ENCODE results near the gene LTA4H. TPM values are rescaled to one million over a fixed set of nuclear protein-coding genes. Genes with fewer than 3 reads are reported as not detected.

LTA4H gene
- polyA plus RNA-seq, 4 donors, result 74.6 to 195 (median 86.4) TPM

- no peak overlapping the region for H3K27ac ChIP-seq (ENCODE audit: low read depth in 1 of 3, low read length in 2 of 3)
- H3K27me3 ChIP-seq (ENCODE audit: control insufficient read depth in 3 of 3, insufficient read depth in 3 of 3, low read length in 3 of 3), result peaks cover 0 to 4% (median 0%) of the 10 kb centered on the region in 3 donors
- H3K4me3 ChIP-seq (ENCODE audit: low read depth in 1 of 3, low read length in 3 of 3), result no peak overlapping the region
- peaks cover 0 to 6% of the 10 kb centered on the region in 2 donors for H3K9me3 ChIP-seq (ENCODE audit: control insufficient read depth in 2 of 2, insufficient read depth in 1 of 2, low read depth in 1 of 2, low read length in 1 of 2)
- no peaks in the 10 kb centered on the region for H3K4me1 ChIP-seq (ENCODE audit: control insufficient read depth in 3 of 3, insufficient read depth in 2 of 3, low read depth in 1 of 3, low read length in 2 of 3)
- peaks cover 0 to 4% (median 0%) of the 10 kb centered on the region in 3 donors for H3K36me3 ChIP-seq (ENCODE audit: control insufficient read depth in 3 of 3, insufficient read depth in 2 of 3, low read depth in 1 of 3, low read length in 3 of 3)
- whole genome bisulfite sequencing, 3 donors, result 71 to 82% (median 81%) methylated on average over 14 of the region's 14 CpGs
- no peak for FAIRE-seq
- no peak for DNase-seq
These were observed 48.5 kb downstream of the LTA4H start for GRCh38 chr12:95986635-95987570.

DNA sequence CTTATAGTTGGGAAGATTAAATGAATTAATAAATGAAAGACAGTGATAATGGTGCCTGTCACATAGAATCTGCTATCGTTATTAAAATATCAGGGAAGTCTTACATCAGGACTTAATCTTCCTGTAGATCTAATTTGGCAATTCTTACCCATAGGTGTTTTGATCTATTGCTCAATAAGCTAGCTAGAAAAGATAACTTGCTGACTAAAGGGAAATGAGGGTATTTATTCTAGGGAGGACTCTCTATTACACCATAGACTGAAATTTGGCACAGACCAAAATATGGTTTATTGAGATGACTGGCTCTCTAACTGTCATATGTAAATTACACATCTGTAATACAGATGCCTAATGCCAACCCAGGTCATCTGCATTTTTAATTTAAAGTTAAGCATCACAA lies 50.7 kb downstream of the LTA4H start:
- no peak overlapping the region for H3K4me3 ChIP-seq (ENCODE audit: low read depth in 1 of 3, low read length in 3 of 3)
- H3K36me3 ChIP-seq (ENCODE audit: control insufficient read depth in 3 of 3, insufficient read depth in 2 of 3, low read depth in 1 of 3, low read length in 3 of 3), result no peaks in the 10 kb centered on the region
- FAIRE-seq (no peak), DNase-seq (no peak)
- WGBS, 3 donors, result 88 to 100% (median 95%) methylated on average over 1 of the region's 1 CpG
- H3K4me1 ChIP-seq (ENCODE audit: control insufficient read depth in 3 of 3, insufficient read depth in 2 of 3, low read depth in 1 of 3, low read length in 2 of 3), result peaks cover 0 to 4% (median 0%) of the 10 kb centered on the region in 3 donors
- peaks cover 0 to 4% (median 0%) of the 10 kb centered on the region in 3 donors for H3K27me3 ChIP-seq (ENCODE audit: control insufficient read depth in 3 of 3, insufficient read depth in 3 of 3, low read length in 3 of 3)
- no peaks in the 10 kb centered on the region for H3K9me3 ChIP-seq (ENCODE audit: control insufficient read depth in 2 of 2, insufficient read depth in 1 of 2, low read depth in 1 of 2, low read length in 1 of 2)
- H3K27ac ChIP-seq (ENCODE audit: low read depth in 1 of 3, low read length in 2 of 3), result no peak overlapping the region

DNA sequence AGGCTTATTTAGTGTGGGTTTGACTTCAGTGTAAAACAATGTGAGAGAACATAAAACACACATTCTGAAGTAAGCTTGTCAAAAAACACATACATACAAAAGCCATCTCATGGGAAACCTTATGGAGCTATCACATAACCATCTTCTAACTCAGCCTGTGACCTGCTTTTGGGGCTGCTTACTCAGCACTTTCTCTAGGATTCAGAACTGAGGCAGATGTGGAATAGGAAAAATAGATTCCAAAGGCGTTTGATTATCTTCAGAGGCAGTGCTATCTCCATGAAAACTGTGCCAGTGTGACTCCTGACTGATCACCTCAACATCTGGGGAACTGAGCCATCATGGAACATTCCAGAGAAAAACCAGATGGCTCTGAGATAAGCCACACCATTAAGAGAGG lies 52.8 kb downstream of the LTA4H start:
- Histone ChIP-seq H3K4me3 (ENCODE audit: low read depth in 1 of 3, low read length in 3 of 3) (no peak overlapping the region), H3K36me3 (ENCODE audit: control insufficient read depth in 3 of 3, insufficient read depth in 2 of 3, low read depth in 1 of 3, low read length in 3 of 3) (no peaks in the 10 kb centered on the region), H3K27me3 (ENCODE audit: control insufficient read depth in 3 of 3, insufficient read depth in 3 of 3, low read length in 3 of 3) (no peaks in the 10 kb centered on the region), H3K4me1 (ENCODE audit: control insufficient read depth in 3 of 3, insufficient read depth in 2 of 3, low read depth in 1 of 3, low read length in 2 of 3) (peaks cover 0 to 4% (median 0%) of the 10 kb centered on the region in 3 donors), H3K9me3 (ENCODE audit: control insufficient read depth in 2 of 2, insufficient read depth in 1 of 2, low read depth in 1 of 2, low read length in 1 of 2) (no peaks in the 10 kb centered on the region), H3K27ac (ENCODE audit: low read depth in 1 of 3, low read length in 2 of 3) (no peak overlapping the region)
- WGBS, 3 donors, result 76 to 82% (median 77%) methylated on average over 1 of the region's 1 CpG
- DNase-seq (no peak), FAIRE-seq (no peak)

DNA sequence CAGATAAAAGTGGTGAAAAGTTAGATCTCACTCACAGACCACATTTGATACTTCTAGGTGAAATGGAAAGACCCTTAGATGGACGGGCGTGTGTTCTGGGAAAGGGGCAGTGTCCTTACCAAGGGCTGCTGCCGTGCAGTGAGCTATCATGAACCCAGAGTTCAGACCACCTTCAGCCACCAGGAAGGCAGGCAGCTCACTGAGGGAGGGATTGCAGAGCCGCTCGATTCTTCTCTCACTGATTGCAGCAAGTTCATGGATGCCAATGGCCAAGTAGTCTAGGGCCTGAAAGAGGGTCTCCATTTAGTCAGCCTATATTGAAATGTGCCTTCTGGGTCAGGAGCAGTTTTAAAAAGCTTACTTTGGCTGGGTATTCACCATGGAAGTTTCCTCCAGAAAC lies 55.0 kb downstream of the LTA4H start:
- Histone ChIP-seq H3K36me3 (ENCODE audit: control insufficient read depth in 3 of 3, insufficient read depth in 2 of 3, low read depth in 1 of 3, low read length in 3 of 3) (peaks cover 0 to 3% (median 0%) of the 10 kb centered on the region in 3 donors), H3K27me3 (ENCODE audit: control insufficient read depth in 3 of 3, insufficient read depth in 3 of 3, low read length in 3 of 3) (no peaks in the 10 kb centered on the region), H3K9me3 (ENCODE audit: control insufficient read depth in 2 of 2, insufficient read depth in 1 of 2, low read depth in 1 of 2, low read length in 1 of 2) (no peaks in the 10 kb centered on the region), H3K27ac (ENCODE audit: low read depth in 1 of 3, low read length in 2 of 3) (peak overlapping the region in 1 of 3 donors; percentile 16), H3K4me1 (ENCODE audit: control insufficient read depth in 3 of 3, insufficient read depth in 2 of 3, low read depth in 1 of 3, low read length in 2 of 3) (peaks cover 0 to 4% (median 0%) of the 10 kb centered on the region in 3 donors), H3K4me3 (ENCODE audit: low read depth in 1 of 3, low read length in 3 of 3) (no peak overlapping the region)
- DNase-seq, result no peak
- no peak for FAIRE-seq
- WGBS, 3 donors, result 92 to 96% (median 92%) methylated on average over 5 of the region's 5 CpGs

DNA sequence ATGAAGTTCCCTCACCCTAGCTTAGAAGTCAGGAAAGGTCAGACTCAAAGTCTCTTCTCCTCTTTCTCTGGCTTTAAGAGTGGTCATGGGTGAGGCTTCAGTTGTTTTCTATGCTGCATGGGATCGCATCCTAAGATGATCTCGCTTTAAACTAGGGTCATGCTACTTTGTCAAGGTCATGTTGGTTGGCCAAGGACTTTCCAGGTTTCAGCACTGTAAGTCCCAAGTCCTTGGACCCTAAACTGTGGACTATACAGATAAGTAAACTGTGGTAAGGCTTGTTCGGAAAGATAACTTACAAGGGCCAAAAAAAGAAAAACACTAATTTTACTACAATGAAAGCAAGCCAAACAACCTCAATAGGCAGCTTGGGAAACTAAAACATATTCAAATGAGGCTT lies 56.6 kb downstream of the LTA4H start:
- 80 to 88% (median 84%) methylated on average over 3 of the region's 3 CpGs for whole genome bisulfite sequencing, 3 donors
- Histone ChIP-seq H3K27ac (ENCODE audit: low read depth in 1 of 3, low read length in 2 of 3) (no peak overlapping the region), H3K9me3 (ENCODE audit: control insufficient read depth in 2 of 2, insufficient read depth in 1 of 2, low read depth in 1 of 2, low read length in 1 of 2) (no peaks in the 10 kb centered on the region), H3K4me1 (ENCODE audit: control insufficient read depth in 3 of 3, insufficient read depth in 2 of 3, low read depth in 1 of 3, low read length in 2 of 3) (peaks cover 0 to 14% (median 0%) of the 10 kb centered on the region in 3 donors), H3K4me3 (ENCODE audit: low read depth in 1 of 3, low read length in 3 of 3) (no peak overlapping the region), H3K36me3 (ENCODE audit: control insufficient read depth in 3 of 3, insufficient read depth in 2 of 3, low read depth in 1 of 3, low read length in 3 of 3) (peaks cover 0 to 3% (median 0%) of the 10 kb centered on the region in 3 donors), H3K27me3 (ENCODE audit: control insufficient read depth in 3 of 3, insufficient read depth in 3 of 3, low read length in 3 of 3) (no peaks in the 10 kb centered on the region)
- DNase-seq (no peak), FAIRE-seq (no peak)

GRCh38 chr12:95978351-95978750 lies 57.0 kb downstream of the LTA4H start:
- H3K27me3 ChIP-seq (ENCODE audit: control insufficient read depth in 3 of 3, insufficient read depth in 3 of 3, low read length in 3 of 3), result no peaks in the 10 kb centered on the region
- 88 to 94% (median 93%) methylated on average over 5 of the region's 5 CpGs for WGBS, 3 donors
- no peaks in the 10 kb centered on the region for H3K9me3 ChIP-seq (ENCODE audit: control insufficient read depth in 2 of 2, insufficient read depth in 1 of 2, low read depth in 1 of 2, low read length in 1 of 2)
- H3K27ac ChIP-seq (ENCODE audit: low read depth in 1 of 3, low read length in 2 of 3), result no peak overlapping the region
- H3K4me3 ChIP-seq (ENCODE audit: low read depth in 1 of 3, low read length in 3 of 3), result no peak overlapping the region
- DNase-seq (no peak), FAIRE-seq (no peak)
- H3K36me3 ChIP-seq (ENCODE audit: control insufficient read depth in 3 of 3, insufficient read depth in 2 of 3, low read depth in 1 of 3, low read length in 3 of 3), result peaks cover 0 to 3% (median 0%) of the 10 kb centered on the region in 3 donors
- peaks cover 0 to 14% (median 0%) of the 10 kb centered on the region in 3 donors for H3K4me1 ChIP-seq (ENCODE audit: control insufficient read depth in 3 of 3, insufficient read depth in 2 of 3, low read depth in 1 of 3, low read length in 2 of 3)

GRCh38 chr12:95977764-95978305 lies 57.6 kb downstream of the LTA4H start:
- Histone ChIP-seq H3K4me3 (ENCODE audit: low read depth in 1 of 3, low read length in 3 of 3) (no peak overlapping the region), H3K27me3 (ENCODE audit: control insufficient read depth in 3 of 3, insufficient read depth in 3 of 3, low read length in 3 of 3) (no peaks in the 10 kb centered on the region), H3K9me3 (ENCODE audit: control insufficient read depth in 2 of 2, insufficient read depth in 1 of 2, low read depth in 1 of 2, low read length in 1 of 2) (no peaks in the 10 kb centered on the region), H3K36me3 (ENCODE audit: control insufficient read depth in 3 of 3, insufficient read depth in 2 of 3, low read depth in 1 of 3, low read length in 3 of 3) (peaks cover 0 to 3% (median 0%) of the 10 kb centered on the region in 3 donors), H3K4me1 (ENCODE audit: control insufficient read depth in 3 of 3, insufficient read depth in 2 of 3, low read depth in 1 of 3, low read length in 2 of 3) (peaks cover 0 to 14% (median 0%) of the 10 kb centered on the region in 3 donors), H3K27ac (ENCODE audit: low read depth in 1 of 3, low read length in 2 of 3) (no peak overlapping the region)
- DNase-seq, result no peak
- WGBS, 3 donors, result 87 to 88% (median 88%) methylated on average over 11 of the region's 11 CpGs
- no peak for FAIRE-seq

DNA sequence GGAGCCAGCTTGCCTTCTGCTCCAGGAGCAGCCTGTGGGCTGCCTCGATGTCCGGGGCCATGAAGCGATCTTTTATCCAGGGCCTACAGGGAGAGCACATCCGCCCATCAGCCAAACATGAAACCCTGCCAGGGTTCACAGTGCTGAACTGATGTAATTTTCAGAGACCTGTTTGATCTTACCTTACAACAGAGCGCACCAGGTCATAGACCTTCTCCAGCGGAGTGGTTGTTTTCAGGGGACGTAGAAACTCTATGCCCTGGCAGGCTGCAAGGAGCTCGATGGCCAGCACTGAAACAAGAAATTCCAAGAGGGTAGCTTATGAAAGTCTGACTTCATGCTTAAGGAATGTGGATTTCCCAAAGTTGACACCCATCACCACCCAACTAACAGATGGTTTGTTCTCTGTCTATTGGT lies 59.0 kb downstream of the LTA4H start:
- H3K9me3 ChIP-seq (ENCODE audit: control insufficient read depth in 2 of 2, insufficient read depth in 1 of 2, low read depth in 1 of 2, low read length in 1 of 2), result no peaks in the 10 kb centered on the region
- no peak for FAIRE-seq
- no peaks in the 10 kb centered on the region for H3K27me3 ChIP-seq (ENCODE audit: control insufficient read depth in 3 of 3, insufficient read depth in 3 of 3, low read length in 3 of 3)
- 93 to 95% (median 93%) methylated on average over 8 of the region's 8 CpGs for WGBS, 3 donors
- DNase-seq, result no peak
- no peak overlapping the region for H3K4me3 ChIP-seq (ENCODE audit: low read depth in 1 of 3, low read length in 3 of 3)
- no peak overlapping the region for H3K27ac ChIP-seq (ENCODE audit: low read depth in 1 of 3, low read length in 2 of 3)
- peaks cover 0 to 22% (median 0%) of the 10 kb centered on the region in 3 donors for H3K4me1 ChIP-seq (ENCODE audit: control insufficient read depth in 3 of 3, insufficient read depth in 2 of 3, low read depth in 1 of 3, low read length in 2 of 3)
- H3K36me3 ChIP-seq (ENCODE audit: control insufficient read depth in 3 of 3, insufficient read depth in 2 of 3, low read depth in 1 of 3, low read length in 3 of 3), result peaks cover 0 to 5% (median 0%) of the 10 kb centered on the region in 3 donors
